Muscle layer of duodenum (tissue), 2 donors: Measurements from ENCODE around the gene GRID2.

Experiments
- H3K27ac ChIP-seq: one replicate; pipeline ENCODE4 v1.7.0; 2013; ENCODE audit warnings: mild to moderate bottlenecking, low read length
- H3K27me3 ChIP-seq: one replicate; pipeline ENCODE4 v1.7.0; 2013; ENCODE audit warnings: low read depth, mild to moderate bottlenecking, control low read depth, low read length
- H3K36me3 ChIP-seq, 2 donors: one replicate each; pipeline ENCODE4 v1.7.0; 2013; ENCODE audit warnings: low read length in 2 of 2, control low read depth in 1 of 2, mild to moderate bottlenecking in 1 of 2; ENCODE audit not compliant: insufficient read depth in 2 of 2, control insufficient read depth in 1 of 2
- H3K4me1 ChIP-seq, 2 donors: one replicate each; pipeline ENCODE4 v1.7.0; 2013; ENCODE audit warnings: low read length in 2 of 2, mild to moderate bottlenecking in 2 of 2, control low read depth in 1 of 2, moderate library complexity in 1 of 2; ENCODE audit not compliant: insufficient read depth in 2 of 2, control insufficient read depth in 1 of 2
- H3K4me3 ChIP-seq, 2 donors: one replicate each; pipeline ENCODE4 v1.7.0; 2013; ENCODE audit warnings: low read length in 2 of 2, low read depth in 1 of 2, mild to moderate bottlenecking in 1 of 2
- H3K9me3 ChIP-seq, 2 donors: one replicate each; pipeline ENCODE4 v1.7.0; 2013; ENCODE audit warnings: low read length in 2 of 2, control low read depth in 1 of 2, mild to moderate bottlenecking in 1 of 2; ENCODE audit not compliant: control insufficient read depth in 1 of 2
- donor health status: healthy.

The GRID2 gene

GRCh38 chr4:93760284-93760683 lies 1456.5 kb downstream of the GRID2 start:
- H3K4me1 ChIP-seq = no peaks in the 10 kb centered on the region
- H3K4me3 ChIP-seq = no peak overlapping the region
- no peaks in the 10 kb centered on the region for H3K27me3 ChIP-seq
- H3K36me3 ChIP-seq = no peaks in the 10 kb centered on the region
- no peak overlapping the region for H3K27ac ChIP-seq
- H3K9me3 ChIP-seq = no peaks in the 10 kb centered on the region

GRCh38 chr4:93761286-93761685 lies 1457.5 kb downstream of the GRID2 start:
- Histone ChIP-seq H3K27ac (no peak overlapping the region), H3K4me1 (no peaks in the 10 kb centered on the region), H3K27me3 (no peaks in the 10 kb centered on the region), H3K4me3 (no peak overlapping the region), H3K9me3 (no peaks in the 10 kb centered on the region), H3K36me3 (no peaks in the 10 kb centered on the region)

GRCh38 chr4:93764639-93765246 lies 1461.0 kb downstream of the GRID2 start:
- Histone ChIP-seq H3K27me3 (no peaks in the 10 kb centered on the region), H3K4me3 (no peak overlapping the region), H3K27ac (no peak overlapping the region), H3K36me3 (no peaks in the 10 kb centered on the region), H3K9me3 (no peaks in the 10 kb centered on the region), H3K4me1 (no peaks in the 10 kb centered on the region)

- Histone ChIP-seq H3K27me3 (no peaks in the 10 kb centered on the region), H3K9me3 (no peaks in the 10 kb centered on the region), H3K27ac (no peak overlapping the region), H3K4me3 (no peak overlapping the region), H3K4me1 (no peaks in the 10 kb centered on the region), H3K36me3 (no peaks in the 10 kb centered on the region)
Measured at GRCh38 chr4:93767917-93768316, 1464.2 kb downstream of the GRID2 start.

- no peaks in the 10 kb centered on the region for H3K9me3 ChIP-seq
- no peaks in the 10 kb centered on the region for H3K27me3 ChIP-seq
- no peaks in the 10 kb centered on the region for H3K36me3 ChIP-seq
- H3K4me1 ChIP-seq = no peaks in the 10 kb centered on the region
- H3K4me3 ChIP-seq = no peak overlapping the region
- no peak overlapping the region for H3K27ac ChIP-seq
Measured at GRCh38 chr4:93770201-93770600, 1466.4 kb downstream of the GRID2 start.

- Histone ChIP-seq H3K4me3 (no peak overlapping the region), H3K36me3 (no peaks in the 10 kb centered on the region), H3K27me3 (no peaks in the 10 kb centered on the region), H3K27ac (no peak overlapping the region), H3K4me1 (no peaks in the 10 kb centered on the region), H3K9me3 (no peaks in the 10 kb centered on the region)
Measured at GRCh38 chr4:93771640-93772411, 1468.1 kb downstream of the GRID2 start.

GRCh38 chr4:93772858-93773257 lies 1469.1 kb downstream of the GRID2 start:
- Histone ChIP-seq H3K27ac (no peak overlapping the region), H3K4me1 (no peaks in the 10 kb centered on the region), H3K36me3 (no peaks in the 10 kb centered on the region), H3K27me3 (no peaks in the 10 kb centered on the region), H3K4me3 (no peak overlapping the region), H3K9me3 (no peaks in the 10 kb centered on the region)

- no peaks in the 10 kb centered on the region for H3K27me3 ChIP-seq
- no peak overlapping the region for H3K4me3 ChIP-seq
- no peaks in the 10 kb centered on the region for H3K36me3 ChIP-seq
- no peak overlapping the region for H3K27ac ChIP-seq
- no peaks in the 10 kb centered on the region for H3K4me1 ChIP-seq
- no peaks in the 10 kb centered on the region for H3K9me3 ChIP-seq
Measured at GRCh38 chr4:93775551-93775950, 1471.8 kb downstream of the GRID2 start.

- Histone ChIP-seq H3K4me3 (no peak overlapping the region), H3K27ac (no peak overlapping the region), H3K4me1 (no peaks in the 10 kb centered on the region), H3K9me3 (no peaks in the 10 kb centered on the region), H3K27me3 (no peaks in the 10 kb centered on the region), H3K36me3 (no peaks in the 10 kb centered on the region)
Measured at GRCh38 chr4:93776386-93777080, 1472.8 kb downstream of the GRID2 start.

GRCh38 chr4:93777081-93777460 lies 1473.3 kb downstream of the GRID2 start:
- Histone ChIP-seq H3K4me1 (no peaks in the 10 kb centered on the region), H3K9me3 (no peaks in the 10 kb centered on the region), H3K27me3 (no peaks in the 10 kb centered on the region), H3K4me3 (no peak overlapping the region), H3K36me3 (no peaks in the 10 kb centered on the region), H3K27ac (no peak overlapping the region)

GRCh38 chr4:93779228-93779627 lies 1475.5 kb downstream of the GRID2 start:
- Histone ChIP-seq H3K27me3 (no peaks in the 10 kb centered on the region), H3K4me1 (no peaks in the 10 kb centered on the region), H3K9me3 (no peaks in the 10 kb centered on the region), H3K27ac (no peak overlapping the region), H3K36me3 (no peaks in the 10 kb centered on the region), H3K4me3 (no peak overlapping the region)
